Stimulated activated CD4-positive, alpha-beta T cell treated with anti-CD3 and anti-CD28 coated beads, Interleukin-12 subunit alpha, Interleukin-12 subunit beta, amount 100 ng/mL, for 4 hours (primary cell): ENCODE measurements around the gene CRYBB2.
"Not testable (repeated sequence)": the region's sequence is repeated elsewhere in the genome, so short reads cannot be mapped to it uniquely, and the experiment has no call there.

Experiments
- DNase-seq: peaks from one replicate; pipeline ENCODE4 v3.0.0-alpha.2; 2020

Gene CRYBB2

GRCh38 chr22:25219211-25219689 lies at the start of gene CRYBB2:
Gene CRYBB2 (plus strand): TSS chr22:25219639. CDS start chr22:25221430, 1,791 bp downstream.
- no peak for DNase-seq

- no peak for DNase-seq
These were observed 48.9 kb upstream of the CRYBB2 start for GRCh38 chr22:25170426-25170980.

GRCh38 chr22:25172153-25172552 lies 47.3 kb upstream of the CRYBB2 start:
- DNase-seq = peak; percentile 16

GRCh38 chr22:25174156-25174887 lies 45.1 kb upstream of the CRYBB2 start:
- DNase-seq = no peak

GRCh38 chr22:25174888-25175411 lies 44.5 kb upstream of the CRYBB2 start:
- no peak for DNase-seq

GRCh38 chr22:25176175-25176574 lies 43.3 kb upstream of the CRYBB2 start:
- no peak for DNase-seq

- no peak for DNase-seq
These were observed 42.6 kb upstream of the CRYBB2 start for GRCh38 chr22:25176799-25177198.

GRCh38 chr22:25177226-25177625 lies 42.2 kb upstream of the CRYBB2 start:
- no peak for DNase-seq

GRCh38 chr22:25177895-25178294 lies 41.5 kb upstream of the CRYBB2 start:
- no peak for DNase-seq

GRCh38 chr22:25178348-25178747 lies 41.1 kb upstream of the CRYBB2 start:
- not testable (repeated sequence) for DNase-seq

- not testable (repeated sequence) for DNase-seq
These were observed 40.4 kb upstream of the CRYBB2 start for GRCh38 chr22:25178869-25179631.

GRCh38 chr22:25182131-25183110 lies 37.0 kb upstream of the CRYBB2 start:
- DNase-seq = no peak

GRCh38 chr22:25183949-25184619 lies 35.4 kb upstream of the CRYBB2 start:
- no peak for DNase-seq

- DNase-seq = no peak
These were observed 33.3 kb upstream of the CRYBB2 start for GRCh38 chr22:25186140-25186539.

- no peak for DNase-seq
These were observed 32.0 kb upstream of the CRYBB2 start for GRCh38 chr22:25187469-25187868.

GRCh38 chr22:25192406-25192805 lies 27.0 kb upstream of the CRYBB2 start:
- no peak for DNase-seq

- DNase-seq = no peak
These were observed 26.3 kb upstream of the CRYBB2 start for GRCh38 chr22:25193130-25193529.

- DNase-seq = no peak
These were observed 25.9 kb upstream of the CRYBB2 start for GRCh38 chr22:25193548-25193947.

GRCh38 chr22:25196326-25196725 lies 23.1 kb upstream of the CRYBB2 start:
- DNase-seq = no peak

- DNase-seq = no peak
These were observed 22.1 kb upstream of the CRYBB2 start for GRCh38 chr22:25197340-25197739.

GRCh38 chr22:25199731-25200520 lies 19.5 kb upstream of the CRYBB2 start, which contains the start of gene CRYBB3:
Gene CRYBB3 (plus strand): TSS chr22:25199858. CDS start chr22:25201397, 1,539 bp downstream.
- no peak for DNase-seq
